H9 (cell line): ENCODE data around the gene SMARCA2. TPM values are rescaled to one million over a fixed set of nuclear protein-coding genes. Genes with fewer than 3 reads are reported as not detected.
A peak's percentile ranks its signal among the peaks of the same experiment; 100 is the strongest.

Experiments used
- DNase-seq: peaks from one replicate; pipeline ENCODE4 v3.0.0-alpha.2; 2017
- H2AFZ ChIP-seq: one replicate; pipeline ENCODE4 v1.6.1; 2013; ENCODE audit warnings: mild to moderate bottlenecking, low read length, control low read depth, moderate library complexity
- H2AK5ac ChIP-seq: 2 replicates; pipeline ENCODE4 v1.6.1; 2013; ENCODE audit warnings: low read length, control low read depth, mixed read lengths; ENCODE audit not compliant: insufficient read length
- H2BK120ac ChIP-seq: one replicate; pipeline ENCODE4 v1.6.1; 2013; ENCODE audit warnings: low read depth, mild to moderate bottlenecking, low read length, control low read depth, inconsistent platforms; ENCODE audit not compliant: poor library complexity, severe bottlenecking
- H2BK12ac ChIP-seq: 2 replicates; pipeline ENCODE4 v1.6.1; 2013; ENCODE audit warnings: low read length, control low read depth, mixed read lengths, low read depth; ENCODE audit not compliant: insufficient read length
- H2BK15ac ChIP-seq: 2 replicates; pipeline ENCODE4 v1.6.1; 2013; ENCODE audit warnings: low read depth, low read length, control low read depth
- H2BK20ac ChIP-seq: one replicate; pipeline ENCODE4 v1.6.1; 2013; ENCODE audit warnings: low read depth, mild to moderate bottlenecking, low read length, control low read depth, inconsistent platforms; ENCODE audit not compliant: poor library complexity, severe bottlenecking
- H2BK5ac ChIP-seq: 2 replicates; pipeline ENCODE4 v1.6.1; 2013; ENCODE audit warnings: low read length, control low read depth, mixed read lengths; ENCODE audit not compliant: insufficient read length
- H3K14ac ChIP-seq: 2 replicates; pipeline ENCODE4 v1.6.1; 2013; ENCODE audit warnings: low read length, control low read depth; ENCODE audit not compliant: insufficient read depth
- H3K18ac ChIP-seq: 2 replicates; pipeline ENCODE4 v1.6.1; 2013; ENCODE audit warnings: low read depth, mild to moderate bottlenecking, mixed read lengths, low read length, control low read depth; ENCODE audit not compliant: insufficient read length
- H3K23ac ChIP-seq: 2 replicates; pipeline ENCODE4 v1.6.1; 2013; ENCODE audit warnings: low read length, control low read depth, mixed read lengths, low read depth; ENCODE audit not compliant: insufficient read length
- H3K23me2 ChIP-seq: 2 replicates; pipeline ENCODE4 v1.6.1; 2013; ENCODE audit warnings: low read depth, mild to moderate bottlenecking, mixed read lengths, low read length, control low read depth; ENCODE audit not compliant: insufficient read length, poor library complexity, severe bottlenecking
- H3K27ac ChIP-seq: 2 replicates; pipeline ENCODE4 v1.5.1; 2013; ENCODE audit warnings: low read length, control low read depth, mixed read lengths, low read depth; ENCODE audit not compliant: insufficient read length
- H3K27me3 ChIP-seq: 2 replicates; pipeline ENCODE4 v1.6.1; 2013; ENCODE audit warnings: low read length, control low read depth, inconsistent platforms; ENCODE audit not compliant: insufficient read depth
- H3K4ac ChIP-seq: 2 replicates; pipeline ENCODE4 v1.6.1; 2013; ENCODE audit warnings: low read depth, mild to moderate bottlenecking, control low read depth, inconsistent platforms, low read length, moderate library complexity
- H3K4me1 ChIP-seq: 2 replicates; pipeline ENCODE4 v1.6.1; 2013; ENCODE audit warnings: low read length, control low read depth, inconsistent platforms; ENCODE audit not compliant: insufficient read depth
- H3K4me2 ChIP-seq: 2 replicates; pipeline ENCODE4 v1.6.1; 2013; ENCODE audit warnings: low read length, control low read depth, mixed read lengths; ENCODE audit not compliant: insufficient read length, insufficient read depth
- H3K56ac ChIP-seq: 2 replicates; pipeline ENCODE4 v1.6.1; 2013; ENCODE audit warnings: low read depth, mild to moderate bottlenecking, mixed read lengths, low read length, control low read depth; ENCODE audit not compliant: insufficient read length
- H3K79me1 ChIP-seq: 2 replicates; pipeline ENCODE4 v1.6.1; 2013; ENCODE audit warnings: low read depth, mild to moderate bottlenecking, moderate library complexity, low read length, control low read depth, inconsistent platforms; ENCODE audit not compliant: insufficient read depth, poor library complexity, severe bottlenecking
- H3K79me2 ChIP-seq: 2 replicates; pipeline ENCODE4 v1.6.1; 2013; ENCODE audit warnings: low read length, control low read depth, inconsistent platforms; ENCODE audit not compliant: insufficient read depth
- H3K9ac ChIP-seq: 2 replicates; pipeline ENCODE4 v1.6.1; 2013; ENCODE audit warnings: low read length, control low read depth, mixed read lengths; ENCODE audit not compliant: insufficient read length; ENCODE audit errors: extremely low read depth
- H3K9me3 ChIP-seq: one replicate; pipeline ENCODE4 v1.6.1; 2013; ENCODE audit warnings: low read depth, low read length, inconsistent platforms; ENCODE audit not compliant: control insufficient read depth
- H3T11ph ChIP-seq: one replicate; pipeline ENCODE4 v1.6.1; 2013; ENCODE audit warnings: mild to moderate bottlenecking, low read length, control low read depth, inconsistent platforms
- H4K20me1 ChIP-seq: one replicate; pipeline ENCODE4 v1.6.1; 2013; ENCODE audit not compliant: control insufficient read depth, insufficient read length, insufficient read depth
- H4K5ac ChIP-seq: 2 replicates; pipeline ENCODE4 v1.6.1; 2013; ENCODE audit warnings: low read depth, mild to moderate bottlenecking, mixed read lengths, low read length, control low read depth; ENCODE audit not compliant: insufficient read length
- H4K8ac ChIP-seq: replicated peaks from 2 replicates; pipeline ENCODE4 v1.6.1; 2013; ENCODE audit warnings: low read length, control low read depth, mixed read lengths, low read depth; ENCODE audit not compliant: insufficient read length
- H4K91ac ChIP-seq: 2 replicates; pipeline ENCODE4 v1.6.1; 2013; ENCODE audit warnings: low read depth, mild to moderate bottlenecking, moderate library complexity, mixed read lengths, low read length, control low read depth; ENCODE audit not compliant: insufficient read length
- H3K27ac Mint-ChIP-seq, 3 experiments: 2 replicates in 2 of 3; 3 replicates in 1 of 3; pipeline ENCODE4 v1.8.0; 2020 to 2021; ENCODE audit warnings: mixed read lengths in 3 of 3, mild to moderate bottlenecking in 1 of 3, moderate library complexity in 1 of 3
- H3K27me3 Mint-ChIP-seq: 2 replicates; pipeline ENCODE4 v1.8.0; 2021; ENCODE audit warnings: low read depth, mild to moderate bottlenecking, moderate library complexity, mixed read lengths
- H3K36me3 Mint-ChIP-seq, 3 experiments: 2 replicates in 2 of 3; 3 replicates in 1 of 3; pipeline ENCODE4 v1.8.0; 2020 to 2021; ENCODE audit warnings: low read depth in 3 of 3, mixed read lengths in 3 of 3; ENCODE audit not compliant: insufficient read depth in 1 of 3
- H3K4me1 Mint-ChIP-seq, 2 experiments: 2 replicates each; pipeline ENCODE4 v1.8.0; 2020; ENCODE audit warnings: mixed read lengths in 2 of 2
- H3K4me3 Mint-ChIP-seq, 2 experiments: 2 replicates in 1 of 2; 3 replicates in 1 of 2; pipeline ENCODE4 v1.8.0; 2020 to 2021; ENCODE audit warnings: mild to moderate bottlenecking in 2 of 2, mixed read lengths in 2 of 2, moderate library complexity in 1 of 2
- H3K9me3 Mint-ChIP-seq, 2 experiments: 2 replicates in 1 of 2; 3 replicates in 1 of 2; pipeline ENCODE4 v1.8.0; 2020; ENCODE audit warnings: mild to moderate bottlenecking in 2 of 2, mixed read lengths in 2 of 2, moderate library complexity in 1 of 2
- WGBS: extraction: QIAGEN DNeasy Blood & Tissue Kit; methylation state at CpG from one replicate; pipeline ENCODE4 v1.1.7; 2013; ENCODE audit warnings: missing lambda C conversion rate, low lambda C conversion rate, mixed read lengths; ENCODE audit not compliant: insufficient read length; ENCODE audit errors: extremely low coverage; 5-methylcytosine and 5-hydroxymethylcytosine counted together
- total RNA-seq: library from RNA; stranded (reverse); gene quantifications from 2 replicates; pipeline ENCODE4 v1.2.1, GENCODE V29; 2021
- TF ChIP-seq, protein P1 (sequence below): fragments of 200-600 bp; sonication (generic); conservative IDR thresholded peaks from 3 replicates; pipeline ENCODE4 v1.8.0; 2021; ENCODE audit warnings: antibody characterized with exemption, mild to moderate bottlenecking

The SMARCA2 gene
- total RNA-seq, 1 experiment from 2014 or later: 15.3 TPM

DNA sequence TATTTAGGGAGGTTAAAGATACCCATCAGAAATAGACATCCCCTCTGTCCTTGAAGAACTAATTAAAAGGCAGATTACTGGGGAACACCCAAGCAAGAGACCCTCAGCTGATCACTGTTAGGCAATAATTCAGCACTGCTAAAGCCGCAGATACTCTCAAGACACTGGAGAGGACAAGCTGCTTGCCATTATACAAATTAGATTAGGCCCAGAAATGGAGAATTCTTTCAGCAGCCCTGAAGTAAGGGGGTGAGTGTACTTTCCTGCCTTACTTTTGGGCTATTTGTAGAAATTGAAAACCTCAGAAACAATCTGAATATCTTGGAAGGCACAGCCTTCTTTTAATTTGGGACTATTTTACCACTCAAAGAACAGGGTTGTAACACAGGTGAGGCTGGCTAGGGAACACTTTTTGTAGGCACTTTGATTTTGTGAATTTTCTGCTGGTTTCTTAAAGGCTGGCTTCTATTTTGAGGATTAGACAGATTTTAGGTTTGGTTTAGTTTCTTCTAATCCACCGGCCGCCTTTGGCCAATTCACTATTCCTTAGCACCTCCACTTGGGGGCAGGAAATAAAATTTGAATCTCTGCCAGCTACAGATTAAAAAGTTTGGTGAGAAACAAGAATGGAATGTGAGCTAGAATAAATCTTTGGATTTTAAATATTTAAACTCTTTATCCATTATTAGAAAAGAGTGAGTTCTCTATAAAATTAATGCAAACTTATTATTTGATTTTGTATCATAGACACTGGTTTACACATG, 106.0 kb downstream of the SMARCA2 start:
- Mint-ChIP-seq H3K4me3 (no peak overlapping the region), H3K9me3 (no peaks in the 10 kb centered on the region), H3K4me1 (0 out of 4 replicates have a peak, but pooled peaks cover 0 to 2% of the 10 kb centered on the region in 2 experiments), H3K27me3 (no peaks in the 10 kb centered on the region), H3K27ac (no peak overlapping the region), H3K36me3 (no peaks in the 10 kb centered on the region)
- no peak overlapping the region for H3K56ac ChIP-seq
- no peak overlapping the region for H3K4me2 ChIP-seq
- no peak overlapping the region for H3K4ac ChIP-seq
- H3K23me2 ChIP-seq: no peaks in the 10 kb centered on the region
- H3K18ac ChIP-seq: no peak overlapping the region
- no peak overlapping the region for H2AFZ ChIP-seq
- H3K79me2 ChIP-seq: no peaks in the 10 kb centered on the region
- H2AK5ac ChIP-seq: no peak overlapping the region
- TF ChIP-seq, protein P1, sequence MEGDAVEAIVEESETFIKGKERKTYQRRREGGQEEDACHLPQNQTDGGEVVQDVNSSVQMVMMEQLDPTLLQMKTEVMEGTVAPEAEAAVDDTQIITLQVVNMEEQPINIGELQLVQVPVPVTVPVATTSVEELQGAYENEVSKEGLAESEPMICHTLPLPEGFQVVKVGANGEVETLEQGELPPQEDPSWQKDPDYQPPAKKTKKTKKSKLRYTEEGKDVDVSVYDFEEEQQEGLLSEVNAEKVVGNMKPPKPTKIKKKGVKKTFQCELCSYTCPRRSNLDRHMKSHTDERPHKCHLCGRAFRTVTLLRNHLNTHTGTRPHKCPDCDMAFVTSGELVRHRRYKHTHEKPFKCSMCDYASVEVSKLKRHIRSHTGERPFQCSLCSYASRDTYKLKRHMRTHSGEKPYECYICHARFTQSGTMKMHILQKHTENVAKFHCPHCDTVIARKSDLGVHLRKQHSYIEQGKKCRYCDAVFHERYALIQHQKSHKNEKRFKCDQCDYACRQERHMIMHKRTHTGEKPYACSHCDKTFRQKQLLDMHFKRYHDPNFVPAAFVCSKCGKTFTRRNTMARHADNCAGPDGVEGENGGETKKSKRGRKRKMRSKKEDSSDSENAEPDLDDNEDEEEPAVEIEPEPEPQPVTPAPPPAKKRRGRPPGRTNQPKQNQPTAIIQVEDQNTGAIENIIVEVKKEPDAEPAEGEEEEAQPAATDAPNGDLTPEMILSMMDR: peak; percentile 18; the same call in 1 of the 3 replicates
- no peaks in the 10 kb centered on the region for H3K9me3 ChIP-seq
- no peaks in the 10 kb centered on the region for H3K79me1 ChIP-seq
- no peak overlapping the region for H3K9ac ChIP-seq
- H4K20me1 ChIP-seq: no peaks in the 10 kb centered on the region
- no peak overlapping the region for H2BK5ac ChIP-seq
- WGBS: no CpG with 5 or more reads among the region's 3 CpGs
- H3K23ac ChIP-seq: no peak overlapping the region
- H2BK120ac ChIP-seq: no peak overlapping the region
- no peak overlapping the region for H3T11ph ChIP-seq
- H3K14ac ChIP-seq: no peak overlapping the region
- no peak overlapping the region for H2BK12ac ChIP-seq
- H4K91ac ChIP-seq: no peak overlapping the region
- H3K4me1 ChIP-seq: no peaks in the 10 kb centered on the region
- H3K27ac ChIP-seq: no peak overlapping the region
- no peak overlapping the region for H2BK15ac ChIP-seq
- no peak overlapping the region for H4K5ac ChIP-seq
- DNase-seq: no peak
- no peak overlapping the region for H2BK20ac ChIP-seq
- no peak overlapping the region for H4K8ac ChIP-seq
- H3K27me3 ChIP-seq: no peaks in the 10 kb centered on the region
